GM18507 (cell line): Measurements from ENCODE around the gene SNRPA.

Source experiments
- DNase-seq: peaks from one replicate; pipeline ENCODE4 v3.0.0; 2011; ENCODE audit warnings: low read depth; ENCODE audit not compliant: insufficient read length; ENCODE audit errors: extremely low spot score
- FAIRE-seq: peaks from 2 replicates; lab custom pipeline; 2011; peaks lifted over from hg19 to GRCh38; lab: Jason Lieb, UNC

The SNRPA gene

DNA sequence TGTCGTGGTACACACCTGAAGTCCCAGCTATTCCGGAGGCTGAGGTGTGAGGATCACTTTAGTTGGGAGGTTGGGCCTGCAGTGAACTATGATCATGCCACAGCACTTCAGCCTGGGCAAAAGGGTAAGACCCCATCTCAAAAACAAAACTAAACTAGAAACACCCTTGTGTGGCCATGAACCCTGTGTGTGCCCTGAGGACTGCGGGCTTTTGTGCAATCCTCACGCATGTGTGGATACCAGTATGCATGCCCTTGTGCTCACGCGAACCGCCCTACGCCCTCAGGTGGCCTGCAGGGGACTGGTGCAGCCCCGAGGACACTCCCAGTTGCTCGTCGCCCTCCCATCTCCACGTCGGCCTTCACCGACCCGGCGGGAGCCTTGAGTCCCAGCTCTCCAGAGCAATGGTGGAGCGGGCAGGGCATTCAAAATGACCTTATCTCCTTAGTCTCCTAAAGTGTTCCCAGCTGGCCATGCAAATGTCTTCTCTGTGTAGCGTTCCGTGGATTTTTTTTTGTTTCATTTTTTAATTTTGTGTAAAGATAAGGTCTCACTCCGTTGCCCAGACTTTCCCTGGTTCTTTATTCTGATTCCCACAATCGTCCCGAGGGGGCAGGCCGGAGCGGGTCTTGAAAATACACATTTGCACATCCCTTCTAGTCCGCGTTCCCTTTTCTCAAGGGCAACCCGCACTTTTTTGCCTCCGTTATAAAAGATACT, 47.1 kb downstream of the SNRPA start:
- DNase-seq, result peak; percentile 56
- no peak for FAIRE-seq

DNA sequence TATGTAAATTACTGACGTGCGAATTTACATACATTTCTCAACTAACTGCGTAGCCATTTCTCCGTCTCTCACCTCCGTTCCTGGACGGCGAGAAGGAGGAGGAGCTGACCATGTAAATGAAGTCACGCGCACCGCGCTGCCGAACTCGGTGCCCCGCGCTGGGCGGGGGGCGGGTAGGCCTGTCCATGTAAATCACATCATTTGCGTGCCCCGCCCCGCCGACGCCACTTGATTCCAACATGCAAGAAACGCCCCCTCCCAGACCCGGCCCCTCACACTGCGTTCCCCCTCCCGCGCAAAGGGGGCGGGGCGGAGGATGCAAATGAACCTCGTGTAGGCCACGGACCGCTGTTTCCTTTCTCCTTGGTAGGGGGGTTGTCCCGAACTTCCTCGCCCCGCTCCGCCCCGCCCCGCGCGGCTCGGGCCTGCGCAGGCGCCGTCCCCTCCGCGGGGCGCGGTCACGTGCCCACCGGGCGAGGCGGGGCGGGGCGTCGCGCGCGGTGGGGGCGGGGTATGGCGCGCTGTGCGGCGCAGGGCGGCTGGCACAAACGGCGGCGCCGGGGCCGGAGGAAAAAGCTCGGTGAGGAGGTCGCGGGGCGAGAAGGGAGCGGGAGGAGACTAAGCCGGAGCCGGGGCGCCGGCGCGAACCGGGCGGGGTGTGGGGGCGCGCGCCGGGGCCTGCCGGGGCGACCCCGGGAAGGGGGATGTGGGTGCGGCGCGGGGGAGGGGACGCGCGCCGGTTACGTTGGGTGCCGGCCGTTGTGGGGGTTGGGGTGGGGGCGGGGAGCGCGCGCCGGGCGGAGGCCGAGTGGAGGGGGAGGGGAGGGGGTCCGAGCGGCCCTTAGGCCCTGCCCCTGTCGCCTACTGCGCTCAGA, 47.9 kb downstream of the SNRPA start, which contains the start of gene EGLN2:
EGLN2 (plus strand) TSS at position 509 of the 875 bp plus-strand sequence. CDS start 1,382 bp downstream, outside the sequence.
- peak; percentile 82 for DNase-seq

DNA sequence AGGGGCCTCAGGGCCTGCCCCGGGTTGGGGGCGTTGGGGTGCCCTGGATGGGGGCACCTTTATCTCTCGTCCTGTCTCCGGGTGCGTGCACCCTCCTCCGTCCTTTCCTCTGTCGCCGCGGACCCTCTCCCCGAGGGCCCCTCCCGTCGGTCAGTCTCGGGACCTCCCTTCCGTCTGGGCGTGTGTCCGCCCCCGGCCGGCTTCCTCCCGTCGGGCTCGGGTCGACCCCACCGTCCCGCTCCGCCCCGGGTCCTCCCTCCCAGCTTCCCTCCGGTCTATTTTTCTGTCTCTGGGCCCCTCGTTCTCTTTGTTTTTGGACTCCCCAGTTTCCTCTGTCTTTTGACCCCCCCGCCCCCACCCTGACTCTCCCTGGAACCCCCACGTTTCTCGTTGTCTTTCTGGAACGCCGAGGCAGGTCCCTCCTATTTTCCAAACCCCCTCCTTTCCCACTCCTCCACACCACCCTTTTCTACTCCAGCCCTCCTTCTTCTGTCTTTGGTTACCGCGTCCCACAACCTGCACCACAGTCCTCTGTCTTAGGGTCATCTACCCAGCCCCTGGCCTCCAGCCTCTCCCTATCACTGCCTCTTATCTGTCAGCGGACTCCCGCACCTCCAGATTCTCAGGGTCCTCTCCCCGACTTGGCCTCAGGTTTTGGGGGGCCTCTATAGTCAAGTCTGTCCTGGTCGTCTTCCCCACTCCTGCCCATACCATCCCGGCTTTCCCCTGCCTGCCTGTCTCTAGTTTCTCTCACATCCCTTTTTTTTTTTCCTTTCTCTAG, 48.7 kb downstream of the SNRPA start:
- FAIRE-seq (peak; percentile 49), DNase-seq (no peak)

More for the DNA sequence above, 47.9 kb downstream of the SNRPA start, which contains the start of gene EGLN2:
- peak; percentile 98 for FAIRE-seq

DNA sequence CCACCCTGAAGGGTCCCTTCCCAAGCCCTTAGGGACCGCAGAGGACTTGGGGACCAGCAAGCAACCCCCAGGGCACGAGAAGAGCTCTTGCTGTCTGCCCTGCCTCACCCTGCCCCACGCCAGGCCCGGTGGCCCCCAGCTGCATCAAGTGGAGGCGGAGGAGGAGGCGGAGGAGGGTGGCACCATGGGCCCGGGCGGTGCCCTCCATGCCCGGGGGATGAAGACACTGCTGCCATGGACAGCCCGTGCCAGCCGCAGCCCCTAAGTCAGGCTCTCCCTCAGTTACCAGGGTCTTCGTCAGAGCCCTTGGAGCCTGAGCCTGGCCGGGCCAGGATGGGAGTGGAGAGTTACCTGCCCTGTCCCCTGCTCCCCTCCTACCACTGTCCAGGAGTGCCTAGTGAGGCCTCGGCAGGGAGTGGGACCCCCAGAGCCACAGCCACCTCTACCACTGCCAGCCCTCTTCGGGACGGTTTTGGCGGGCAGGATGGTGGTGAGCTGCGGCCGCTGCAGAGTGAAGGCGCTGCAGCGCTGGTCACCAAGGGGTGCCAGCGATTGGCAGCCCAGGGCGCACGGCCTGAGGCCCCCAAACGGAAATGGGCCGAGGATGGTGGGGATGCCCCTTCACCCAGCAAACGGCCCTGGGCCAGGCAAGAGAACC, 49.5 kb downstream of the SNRPA start:
- DNase-seq (no peak), FAIRE-seq (no peak)

DNA sequence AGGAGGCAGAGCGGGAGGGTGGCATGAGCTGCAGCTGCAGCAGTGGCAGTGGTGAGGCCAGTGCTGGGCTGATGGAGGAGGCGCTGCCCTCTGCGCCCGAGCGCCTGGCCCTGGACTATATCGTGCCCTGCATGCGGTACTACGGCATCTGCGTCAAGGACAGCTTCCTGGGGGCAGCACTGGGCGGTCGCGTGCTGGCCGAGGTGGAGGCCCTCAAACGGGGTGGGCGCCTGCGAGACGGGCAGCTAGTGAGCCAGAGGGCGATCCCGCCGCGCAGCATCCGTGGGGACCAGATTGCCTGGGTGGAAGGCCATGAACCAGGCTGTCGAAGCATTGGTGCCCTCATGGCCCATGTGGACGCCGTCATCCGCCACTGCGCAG, 50.0 kb downstream of the SNRPA start:
- no peak for FAIRE-seq

DNA sequence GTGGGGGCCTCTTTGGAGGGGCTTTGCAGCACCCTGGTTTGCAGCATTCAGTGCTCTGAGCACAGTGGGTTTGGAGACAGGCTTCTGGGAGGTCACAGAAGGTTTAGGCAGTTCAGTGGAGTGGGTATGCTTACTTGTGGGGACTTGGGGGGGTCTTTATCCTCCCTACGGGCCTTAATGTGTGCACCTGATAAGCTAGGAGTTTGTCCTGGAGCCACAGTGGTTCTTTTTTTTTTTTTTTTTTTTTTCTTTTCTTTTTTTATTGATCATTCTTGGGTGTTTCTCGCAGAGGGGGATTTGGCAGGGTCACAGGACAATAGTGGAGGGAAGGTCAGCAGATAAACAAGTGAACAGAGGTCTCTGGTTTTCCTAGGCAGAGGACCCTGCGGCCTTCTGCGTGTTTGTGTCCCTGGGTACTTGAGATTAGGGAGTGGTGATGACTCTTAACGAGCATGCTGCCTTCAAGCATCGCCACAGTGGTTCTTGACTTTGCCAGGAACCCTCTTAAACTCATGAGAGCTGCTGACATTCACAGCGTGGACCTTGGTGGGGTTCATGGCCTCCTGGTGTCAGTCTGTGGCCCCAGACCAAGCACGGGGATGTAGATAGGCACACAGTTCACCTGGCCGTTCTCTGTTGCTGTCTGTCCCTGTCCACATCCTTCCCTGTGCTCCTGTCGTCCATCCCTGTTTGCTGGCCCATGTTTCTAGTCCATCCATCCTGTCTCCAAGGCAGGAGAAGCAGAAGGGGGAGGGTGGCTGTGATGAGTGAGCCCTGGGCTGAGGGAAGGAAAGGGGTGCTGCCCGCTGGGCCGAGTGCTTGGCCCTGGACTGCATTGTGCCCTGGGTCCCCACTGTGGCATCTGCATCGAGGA, 50.7 kb downstream of the SNRPA start:
- DNase-seq (no peak), FAIRE-seq (no peak)

More for the DNA sequence above, 50.0 kb downstream of the SNRPA start:
- DNase-seq, result no peak

DNA sequence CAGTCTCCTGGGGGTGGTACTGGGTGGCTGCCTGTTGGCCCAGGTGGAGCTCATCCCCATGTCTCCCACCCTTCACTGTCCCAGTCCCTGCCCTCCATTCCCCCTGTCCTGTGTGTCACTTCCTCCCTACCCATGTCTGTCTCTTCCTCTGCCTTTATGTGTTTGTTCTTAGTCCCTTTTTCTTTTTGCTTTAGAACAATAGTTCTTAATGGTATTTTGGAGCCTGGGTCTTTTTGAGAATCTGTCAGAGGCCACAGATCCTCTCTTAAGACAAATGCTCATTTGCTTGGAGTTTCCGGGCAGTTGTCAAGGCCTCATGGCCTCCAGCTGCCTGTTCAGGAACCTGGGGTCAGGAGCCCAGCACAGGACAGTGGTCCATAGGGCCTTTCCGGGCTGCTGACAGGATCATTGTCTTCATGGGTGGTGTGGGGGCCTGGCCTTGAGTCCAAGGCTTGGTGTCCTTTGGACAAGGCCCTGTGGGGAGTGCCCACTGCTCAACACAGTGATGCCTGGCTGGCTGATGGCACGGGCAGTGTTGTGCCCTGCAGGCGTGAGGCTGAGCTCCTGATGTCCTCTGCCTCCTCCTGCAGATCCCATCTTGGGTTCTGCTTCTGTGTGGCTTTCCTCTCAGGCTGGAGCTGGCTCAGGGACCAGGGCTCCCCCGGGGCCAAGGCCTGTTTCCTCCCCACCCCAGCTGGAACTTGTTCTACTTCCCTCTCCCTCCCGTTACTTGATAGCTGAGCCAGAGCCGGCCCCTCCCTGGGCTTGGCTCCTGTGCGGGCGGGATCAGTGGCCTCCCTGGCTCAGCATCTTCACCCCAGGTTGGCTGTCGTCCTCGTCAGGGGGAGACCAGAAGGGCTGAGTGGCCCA, 51.5 kb downstream of the SNRPA start:
- FAIRE-seq (no peak), DNase-seq (no peak)

DNA sequence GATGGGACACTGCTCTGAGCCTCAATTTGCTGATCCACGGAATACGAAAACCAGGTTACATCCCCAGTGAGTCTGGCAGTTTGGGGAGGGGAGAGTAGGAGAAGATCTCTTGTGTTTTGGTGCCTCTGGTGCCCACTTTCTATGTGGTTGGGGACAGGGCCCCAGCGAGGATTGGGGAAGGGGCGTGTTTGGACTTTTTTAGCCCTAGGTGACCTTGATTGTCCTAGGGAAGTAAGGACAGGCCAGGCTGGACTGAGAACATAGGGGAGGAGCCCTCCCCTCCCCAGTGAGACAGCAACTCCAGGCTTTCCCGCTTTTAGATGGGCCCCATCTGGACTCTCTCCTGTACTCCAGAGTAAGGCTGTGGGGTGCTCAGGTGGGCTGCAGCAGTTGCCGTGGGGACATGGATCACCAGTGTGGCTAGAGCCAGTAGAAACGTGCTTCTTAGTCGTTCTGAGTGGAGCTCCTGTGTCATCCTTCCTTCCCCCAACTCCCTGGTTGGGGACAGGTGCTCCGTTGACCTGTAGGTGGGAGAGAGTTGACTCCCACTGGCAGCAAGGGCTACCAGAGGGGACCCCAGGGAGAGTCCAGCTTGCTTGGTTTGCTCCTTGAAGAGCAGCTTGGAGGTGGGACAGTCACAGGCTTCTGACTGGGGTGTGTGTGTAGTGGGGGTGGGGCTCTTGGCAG, 52.3 kb downstream of the SNRPA start:
- no peak for DNase-seq
- FAIRE-seq, result no peak

DNA sequence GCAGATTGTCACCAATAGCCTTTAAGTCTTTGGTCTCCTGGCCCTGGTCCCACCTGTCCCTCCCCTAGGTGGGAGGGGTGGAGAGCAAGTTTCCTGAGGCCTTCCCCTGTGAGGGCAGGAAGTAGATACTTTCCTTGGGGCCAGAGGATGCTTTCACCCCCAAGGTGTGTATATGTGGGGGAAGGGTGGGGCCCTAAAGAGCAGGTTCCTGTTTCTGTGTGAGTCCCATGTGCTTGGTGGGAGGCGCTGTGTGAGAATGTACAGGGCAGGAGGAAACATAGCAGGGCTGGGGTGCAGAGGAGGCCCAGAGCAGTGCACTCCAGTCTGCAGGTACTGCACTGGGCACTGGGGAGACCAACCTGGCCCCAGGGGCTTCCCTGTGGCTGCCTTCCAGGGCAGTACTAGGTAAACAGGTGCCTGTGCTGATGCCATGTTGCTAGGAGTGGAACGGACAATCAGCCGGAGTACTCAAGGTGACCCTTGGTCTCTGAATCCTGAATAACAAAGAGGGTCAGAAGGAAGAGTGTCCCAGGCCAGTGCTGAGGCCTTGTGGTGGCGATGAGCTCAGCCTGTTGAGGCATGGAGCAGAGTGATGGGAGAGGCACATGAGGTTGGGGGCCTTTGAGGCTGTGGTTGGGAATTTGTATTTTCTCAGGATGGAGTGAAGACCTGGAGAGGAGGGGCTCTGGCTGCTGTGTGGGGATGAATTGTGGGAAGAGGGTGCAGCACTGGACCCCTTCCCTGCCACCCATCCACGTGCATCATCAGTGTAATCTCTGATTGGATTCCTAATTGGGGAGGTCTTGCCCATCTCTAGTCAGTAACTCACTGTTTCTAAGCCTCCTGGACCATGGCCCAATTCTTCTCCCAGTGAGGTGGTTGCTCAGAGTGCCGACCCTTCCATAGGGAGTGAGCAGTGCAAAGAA, 53.1 kb downstream of the SNRPA start:
- peak; percentile 92 for FAIRE-seq

DNA sequence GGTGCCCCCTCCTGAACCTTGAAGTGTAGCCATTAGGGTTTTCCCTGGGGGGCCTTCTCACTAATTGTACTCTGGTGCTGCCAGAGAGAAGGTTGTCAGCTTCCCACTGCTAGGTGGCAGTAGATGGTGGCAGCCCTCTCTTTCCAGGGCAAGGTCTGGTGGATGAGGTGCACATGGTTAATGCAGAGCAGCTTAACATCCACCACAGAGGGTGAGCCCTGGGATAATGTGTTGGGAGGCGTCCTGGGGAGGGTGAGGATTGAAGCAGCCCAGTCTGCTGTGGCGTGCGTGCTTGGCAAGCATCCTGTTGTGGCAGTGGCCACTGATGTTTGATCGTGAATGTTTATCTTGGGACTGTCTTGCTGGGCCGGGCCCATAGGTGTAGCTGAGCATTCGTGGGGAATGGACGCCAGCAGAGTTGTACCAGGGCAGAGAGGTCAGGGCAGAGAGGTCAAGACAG, 53.8 kb downstream of the SNRPA start:
- DNase-seq (no peak), FAIRE-seq (no peak)

More for the DNA sequence above, 53.1 kb downstream of the SNRPA start:
- no peak for DNase-seq

DNA sequence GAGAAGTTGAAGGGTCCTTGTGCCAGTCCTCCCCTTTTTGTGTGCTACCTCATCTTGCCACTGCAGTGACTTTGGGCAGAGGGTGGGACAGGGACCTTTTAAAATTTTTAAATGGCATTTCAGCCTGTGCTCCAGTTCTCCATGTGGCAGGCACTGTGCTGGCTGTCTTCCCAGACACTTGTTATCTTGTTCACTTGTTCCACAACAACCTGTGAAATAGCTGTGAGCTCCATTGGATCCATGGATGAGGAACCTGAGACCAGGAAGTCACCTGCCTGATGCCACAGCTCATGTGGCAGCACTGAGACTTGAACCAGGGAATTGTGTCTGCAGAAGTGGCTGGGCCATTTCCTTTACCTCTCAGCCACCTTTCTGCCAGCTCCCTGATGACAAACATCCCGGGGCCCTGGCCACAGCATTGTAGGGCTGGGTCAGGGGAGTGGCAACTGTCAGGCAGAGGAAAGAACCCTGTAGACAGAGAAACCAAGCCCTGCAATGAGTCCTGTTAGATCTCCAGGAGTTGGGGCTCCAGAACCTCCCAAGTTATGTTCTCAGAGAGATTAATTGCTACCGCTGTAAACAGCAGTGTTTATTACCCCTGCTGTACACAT, 54.4 kb downstream of the SNRPA start:
- DNase-seq (no peak), FAIRE-seq (no peak)

DNA sequence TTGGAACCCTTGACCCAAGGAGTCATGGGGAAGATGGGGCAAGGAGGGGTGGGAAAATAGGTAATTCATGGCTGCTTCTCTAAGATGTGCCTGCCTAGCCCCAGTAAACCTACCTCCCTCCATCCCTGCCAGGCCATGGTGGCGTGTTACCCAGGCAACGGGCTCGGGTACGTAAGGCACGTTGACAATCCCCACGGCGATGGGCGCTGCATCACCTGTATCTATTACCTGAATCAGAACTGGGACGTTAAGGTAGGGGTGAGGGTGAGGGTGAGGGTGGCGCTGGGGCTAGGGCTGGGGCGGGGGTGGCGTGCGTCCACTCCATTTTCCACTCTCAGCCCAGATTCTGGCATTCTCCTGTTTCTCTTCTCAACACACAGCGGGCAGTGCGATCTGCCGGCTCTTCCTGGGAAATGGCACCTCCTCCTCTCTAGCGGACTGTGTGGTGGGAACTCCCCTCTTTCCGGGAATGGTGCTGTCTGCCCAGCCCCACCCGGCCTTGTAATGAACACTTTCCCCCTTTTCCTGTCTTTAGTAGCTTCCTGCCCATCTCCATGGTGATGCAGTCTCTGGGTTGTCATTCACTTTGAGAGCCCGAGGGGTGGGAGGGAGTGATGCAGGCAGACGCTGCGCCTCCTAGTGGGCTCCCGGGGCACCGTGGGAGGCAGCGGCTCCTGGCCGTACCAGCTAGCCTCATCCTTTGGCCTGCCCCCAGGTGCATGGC, 55.6 kb downstream of the SNRPA start:
- FAIRE-seq (peak; percentile 75), DNase-seq (peak; percentile 72)

DNA sequence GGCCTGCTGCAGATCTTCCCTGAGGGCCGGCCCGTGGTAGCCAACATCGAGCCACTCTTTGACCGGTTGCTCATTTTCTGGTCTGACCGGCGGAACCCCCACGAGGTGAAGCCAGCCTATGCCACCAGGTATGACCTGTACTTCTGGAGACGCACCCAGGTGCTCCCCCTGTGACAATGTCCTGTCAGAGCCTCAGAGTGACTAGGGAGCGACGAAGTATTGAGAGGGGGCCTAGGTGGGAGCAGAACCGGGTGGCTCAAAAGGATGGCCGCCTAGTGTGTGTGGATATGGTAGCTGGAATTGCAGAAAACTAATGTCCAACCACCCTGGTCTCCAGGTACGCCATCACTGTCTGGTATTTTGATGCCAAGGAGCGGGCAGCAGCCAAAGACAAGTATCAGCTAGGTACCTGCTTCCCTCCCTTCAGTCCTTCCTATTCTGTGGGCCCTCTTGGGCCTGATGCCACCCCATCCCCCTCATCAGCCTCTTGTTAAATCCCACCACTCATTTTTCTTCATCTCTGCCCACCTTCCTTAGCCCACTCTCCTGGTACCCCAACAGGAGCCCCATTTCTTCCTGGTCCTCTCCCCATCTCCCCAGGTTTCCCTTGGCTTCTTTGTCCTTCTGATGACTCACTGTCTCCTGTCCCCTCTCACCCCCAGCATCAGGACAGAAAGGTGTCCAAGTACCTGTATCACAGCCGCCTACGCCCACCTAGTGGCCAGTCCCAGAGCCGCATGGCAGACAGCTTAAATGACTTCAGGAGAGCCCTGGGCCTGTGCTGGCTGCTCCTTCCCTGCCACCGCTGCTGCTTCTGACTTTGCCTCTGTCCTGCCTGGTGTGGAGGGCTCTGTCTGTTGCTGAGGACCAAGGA, 56.4 kb downstream of the SNRPA start:
- DNase-seq, result no peak
- no peak for FAIRE-seq

DNA sequence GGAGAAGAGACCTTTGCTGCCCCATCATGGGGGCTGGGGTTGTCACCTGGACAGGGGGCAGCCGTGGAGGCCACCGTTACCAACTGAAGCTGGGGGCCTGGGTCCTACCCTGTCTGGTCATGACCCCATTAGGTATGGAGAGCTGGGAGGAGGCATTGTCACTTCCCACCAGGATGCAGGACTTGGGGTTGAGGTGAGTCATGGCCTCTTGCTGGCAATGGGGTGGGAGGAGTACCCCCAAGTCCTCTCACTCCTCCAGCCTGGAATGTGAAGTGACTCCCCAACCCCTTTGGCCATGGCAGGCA, 57.0 kb downstream of the SNRPA start:
- no peak for DNase-seq
- no peak for FAIRE-seq
